Dermis blood vessel endothelial cell (primary cell): Measurements from ENCODE around the gene RNU11. TPM values are rescaled to one million over a fixed set of nuclear protein-coding genes. Genes with fewer than 3 reads are reported as not detected.
"Not testable (repeated sequence)": the region's sequence is repeated elsewhere in the genome, so short reads cannot be mapped to it uniquely, and the experiment has no call there.

Experiments
- DNase-seq: peaks from one replicate; pipeline ENCODE4 v3.0.0; 2010
- total RNA-seq: library from RNA; depleted of rRNA; stranded (reverse); fragments of >200 nt; gene quantifications from 2 replicates; pipeline ENCODE4 v1.2.3, GENCODE V29; 2014

The RNU11 gene
- not detected in 2 replicates for total RNA-seq

- DNase-seq, result peak; percentile 96
These were observed at the start of gene RNU11 for GRCh38 chr1:28648474-28649198. Gene RNU11 (plus strand): TSS chr1:28648600.

GRCh38 chr1:28601696-28602095 lies 46.7 kb upstream of the RNU11 start:
- DNase-seq, result peak; percentile 63

GRCh38 chr1:28602536-28603439 lies 45.6 kb upstream of the RNU11 start:
- peak; percentile 88 for DNase-seq

DNA sequence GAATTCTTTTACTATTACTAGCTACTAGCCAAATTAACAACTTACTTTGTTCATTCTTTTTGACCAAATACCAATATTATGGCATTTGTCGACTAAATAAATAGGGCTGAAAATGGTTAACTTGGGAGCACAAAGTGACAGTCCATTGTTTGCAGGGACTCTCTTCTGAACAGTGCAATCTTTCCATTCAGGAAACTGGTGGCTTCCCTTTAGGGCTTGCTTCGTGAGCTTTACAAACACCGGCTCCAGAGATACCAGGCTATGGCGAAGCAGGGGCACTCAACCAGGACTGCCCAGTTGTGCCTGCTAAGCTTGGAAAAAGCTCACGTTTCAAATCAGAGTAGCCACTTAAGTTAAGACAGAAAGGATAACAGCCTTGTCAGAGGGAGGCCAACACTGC lies 44.0 kb upstream of the RNU11 start:
- no peak for DNase-seq

- no peak for DNase-seq
These were observed 43.4 kb upstream of the RNU11 start for GRCh38 chr1:28604962-28605361.

GRCh38 chr1:28606771-28607170 lies 41.6 kb upstream of the RNU11 start:
- no peak for DNase-seq

DNA sequence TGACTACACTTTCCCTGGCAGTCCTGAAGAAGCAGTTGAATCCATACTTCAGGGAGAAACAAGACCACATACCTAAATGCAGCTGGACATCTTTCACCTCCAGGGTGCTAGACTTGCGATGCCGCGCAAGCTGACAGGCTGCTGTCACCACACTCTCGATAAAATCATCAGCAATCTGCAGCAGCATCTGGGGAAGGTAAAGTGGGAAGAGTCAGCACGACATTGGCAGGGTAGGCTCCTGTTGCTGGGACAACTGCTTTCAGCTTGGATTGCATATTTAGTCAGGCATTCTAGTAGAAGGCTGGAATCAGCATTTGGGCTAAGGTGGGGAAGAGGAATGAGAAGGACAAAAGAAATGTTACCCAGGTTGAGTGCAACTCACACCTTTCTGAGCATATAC lies 35.2 kb upstream of the RNU11 start:
- no peak for DNase-seq

GRCh38 chr1:28631713-28632112 lies 16.7 kb upstream of the RNU11 start:
- DNase-seq, result no peak

- no peak for DNase-seq
These were observed 15.8 kb upstream of the RNU11 start for GRCh38 chr1:28632560-28632959.

DNA sequence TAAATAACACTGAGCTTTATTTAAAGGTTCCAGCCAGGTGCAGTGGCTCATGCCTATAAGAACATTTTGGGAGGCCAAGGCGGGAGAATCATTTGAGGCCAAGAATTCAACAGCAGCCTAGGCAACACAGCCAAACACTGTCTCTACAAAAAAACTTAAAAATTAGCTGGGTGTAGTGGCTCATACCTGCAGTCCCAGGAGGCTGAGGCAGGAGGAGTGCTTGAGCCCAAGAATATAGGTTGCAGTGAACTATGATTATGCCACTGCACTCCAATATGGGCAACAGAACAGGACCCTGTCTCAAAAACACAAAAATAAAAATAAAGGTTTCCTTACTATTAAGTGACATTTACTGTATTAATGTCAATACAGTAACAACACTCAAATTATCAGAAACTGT lies 7.6 kb upstream of the RNU11 start:
- DNase-seq, result peak; percentile 52

DNA sequence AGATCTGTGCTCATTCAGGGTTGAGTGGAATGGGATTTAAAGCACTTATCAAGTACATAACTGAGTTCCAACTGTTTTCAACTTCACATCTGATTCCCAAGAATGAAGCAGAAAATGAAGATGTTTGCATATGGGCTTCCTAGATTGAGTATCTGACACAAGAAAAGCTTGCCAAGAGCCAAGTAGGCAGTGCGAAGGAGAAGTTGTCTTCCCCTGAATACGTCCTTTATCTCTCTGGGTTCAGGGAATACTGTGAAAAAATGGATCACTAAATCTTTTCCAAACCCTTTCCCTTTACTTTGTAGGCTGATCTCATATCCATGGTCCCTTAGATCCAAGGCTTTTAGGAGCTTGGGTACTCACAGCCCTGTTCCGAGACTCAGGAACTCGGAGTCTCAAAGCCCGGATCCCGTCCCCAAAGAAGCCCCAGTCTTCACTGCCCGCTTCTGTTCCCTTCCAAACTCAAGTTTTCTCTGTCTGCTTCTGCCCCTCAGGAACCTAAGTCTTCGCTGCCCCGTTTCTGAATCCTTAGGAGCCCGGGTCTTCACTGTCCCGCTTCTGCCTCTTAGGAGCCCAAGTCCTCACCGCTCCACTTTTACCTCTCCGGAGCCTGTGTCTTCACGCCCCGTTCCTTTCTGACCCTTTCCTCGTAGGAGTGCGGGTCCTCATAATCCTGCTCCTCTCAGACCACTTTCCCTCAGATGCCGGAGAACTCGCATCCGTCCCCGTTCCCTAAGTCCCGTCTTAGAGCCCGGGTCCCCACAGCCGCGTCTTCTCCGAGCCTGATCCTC lies 6.1 kb upstream of the RNU11 start:
- no peak for DNase-seq

- peak; percentile 98 for DNase-seq
These were observed 5.4 kb upstream of the RNU11 start, which contains the start of gene TAF12 for GRCh38 chr1:28642847-28643635. Gene TAF12 (minus strand): TSS chr1:28643067. CDS start chr1:28622081, 20,986 bp downstream.

DNA sequence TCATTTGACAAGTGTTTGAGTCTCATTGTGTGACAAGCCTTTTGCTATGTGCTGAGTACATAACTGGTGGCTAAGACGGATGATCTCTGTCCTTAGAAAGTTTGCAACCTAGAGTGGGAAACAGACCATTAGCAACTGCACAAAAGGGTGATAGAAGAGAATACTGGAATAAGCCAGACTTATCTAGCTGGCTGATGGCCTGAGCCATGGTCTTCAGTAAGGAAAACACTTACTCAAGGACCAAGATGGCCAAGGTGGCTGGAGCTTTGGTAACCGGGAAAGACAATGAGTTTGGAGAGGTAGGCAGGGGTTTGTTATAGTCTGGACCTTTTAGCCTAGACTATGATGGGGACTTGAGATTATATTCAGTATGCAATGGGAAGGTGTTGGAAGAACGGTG lies 3.9 kb upstream of the RNU11 start:
- DNase-seq, result no peak

DNA sequence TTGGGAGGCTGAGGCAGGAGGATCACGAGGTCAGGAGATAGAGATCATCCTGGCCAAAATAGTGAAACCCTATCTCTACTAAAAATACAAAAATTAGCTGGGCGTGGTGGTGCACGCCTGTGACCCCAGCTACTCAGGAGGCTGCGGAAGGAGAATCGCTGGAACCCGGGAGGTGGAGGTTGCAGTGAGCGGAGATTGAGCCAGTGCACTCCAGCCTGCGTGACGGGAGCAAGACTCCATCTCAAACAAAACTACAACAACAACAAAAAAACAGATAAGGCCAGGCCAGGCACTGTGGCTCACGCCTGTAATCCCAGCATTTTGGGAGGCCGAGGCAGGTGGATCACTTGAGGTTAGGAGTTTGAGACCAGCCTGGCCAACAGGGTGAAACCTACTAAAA lies 3.0 kb upstream of the RNU11 start:
- not testable (repeated sequence) for DNase-seq

GRCh38 chr1:28646040-28646439 lies 2.4 kb upstream of the RNU11 start:
- no peak for DNase-seq

DNA sequence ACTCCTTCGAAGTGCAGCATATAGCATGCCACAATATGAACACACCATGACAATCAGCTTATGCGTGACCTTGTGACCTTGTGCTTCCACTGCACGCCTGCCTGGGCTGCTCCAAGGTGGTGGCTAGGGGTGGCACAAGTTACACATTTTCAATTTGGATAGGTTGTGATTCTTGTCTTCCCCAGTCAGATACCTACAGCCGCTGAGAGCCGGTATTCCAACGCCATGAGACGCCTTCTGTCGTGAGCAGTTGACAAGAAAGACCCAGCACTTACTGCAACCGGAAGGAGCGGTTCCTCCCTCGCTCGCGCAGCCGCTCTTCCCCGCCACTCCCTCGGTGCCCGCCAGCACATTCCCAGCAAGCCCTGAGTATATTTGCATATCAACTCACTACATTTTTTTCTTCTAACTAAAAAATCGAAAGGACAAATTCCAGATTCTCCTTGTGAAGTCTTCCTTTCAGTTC lies 359 bp upstream of the RNU11 start:
- DNase-seq, result peak; percentile 92

GRCh38 chr1:28653063-28653462 lies 4.7 kb downstream of the RNU11 start:
- not testable (repeated sequence) for DNase-seq

DNA sequence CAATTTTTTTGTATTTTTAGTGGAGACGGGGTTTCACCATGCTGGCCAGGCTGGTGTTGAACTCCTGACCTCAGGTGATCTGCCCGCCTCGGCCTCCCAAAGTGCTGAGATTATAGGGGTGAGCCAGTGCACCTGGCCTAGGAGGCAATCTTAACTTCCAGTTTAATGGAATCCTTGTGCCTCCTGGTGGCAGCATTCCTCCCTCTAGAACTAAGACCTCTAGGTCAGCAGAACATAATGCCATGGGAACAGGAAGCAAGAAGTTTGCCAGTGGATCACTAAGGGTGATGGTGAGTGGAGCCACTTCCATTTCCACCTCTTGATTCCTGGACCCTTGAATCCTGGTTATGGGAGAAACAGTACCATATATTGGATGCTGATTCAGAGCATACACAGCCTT lies 5.5 kb downstream of the RNU11 start:
- peak; percentile 62 for DNase-seq

DNA sequence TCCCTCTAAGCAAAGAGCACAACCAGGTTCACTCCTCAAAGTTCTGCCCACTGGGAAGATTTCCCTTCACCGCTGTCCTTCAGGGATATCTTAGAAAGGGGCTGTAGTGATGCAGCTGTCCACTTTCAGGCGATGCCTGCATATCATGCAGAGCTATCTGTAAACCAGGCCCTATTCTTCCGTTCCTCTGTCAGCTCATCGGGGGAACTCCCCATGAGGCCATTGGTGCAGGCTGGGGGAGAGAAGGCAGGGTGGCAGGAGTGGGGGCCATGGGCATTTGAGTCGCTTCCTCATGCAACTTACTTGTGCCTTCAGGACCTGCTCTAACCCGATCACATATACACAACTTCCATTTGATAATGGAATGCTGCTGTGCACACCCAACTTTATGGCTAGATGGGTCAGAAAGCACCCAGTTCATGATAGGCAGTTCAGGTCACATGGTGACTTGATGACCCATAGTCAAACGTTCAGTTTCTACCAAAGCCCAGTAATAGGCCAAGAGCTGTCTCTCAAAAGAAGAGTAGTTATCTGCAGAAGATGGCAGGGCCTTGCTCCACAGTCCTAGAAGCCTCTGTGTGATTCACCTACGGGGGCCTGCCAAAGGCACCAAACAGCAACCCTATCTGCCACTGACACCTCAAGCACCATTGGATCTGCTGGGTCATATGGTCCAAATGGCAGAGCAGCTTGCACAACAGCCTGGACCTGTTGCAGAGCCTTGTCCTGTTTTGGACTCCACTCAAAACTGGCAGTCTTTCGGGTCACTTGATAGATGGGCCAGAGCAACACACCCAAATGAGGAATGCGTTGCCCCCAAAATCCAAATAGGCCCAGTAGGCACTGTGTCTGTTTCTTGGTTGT lies 7.3 kb downstream of the RNU11 start:
- not testable (repeated sequence) for DNase-seq

GRCh38 chr1:28656335-28656734 lies 7.9 kb downstream of the RNU11 start:
- DNase-seq, result no peak
